Endometrial microvascular endothelial cells (primary cell): ENCODE data around the gene SPECC1L. TPM values are rescaled to one million over a fixed set of nuclear protein-coding genes. Genes with fewer than 3 reads are reported as not detected.
"Not testable (repeated sequence)": the region's sequence is repeated elsewhere in the genome, so short reads cannot be mapped to it uniquely, and the experiment has no call there.

Source experiments
- in situ Hi-C: cut with HindIII; loops from 2 replicates; pipeline ENCODE4 v1.10.0; 2017; ENCODE audit warnings: low sequenced_read_pairs, low pct_unique_long_range_greater_than_20kb; ENCODE audit errors: inconsistent ontology term
- total RNA-seq: library from RNA; depleted of rRNA; stranded (reverse); fragments of >200 nt; gene quantifications from one replicate; pipeline ENCODE4 v1.2.3, GENCODE V29; 2015; ENCODE audit errors: inconsistent ontology term

SPECC1L gene
- total RNA-seq, 1 donor from 2014 or later = 30.1 TPM

DNA sequence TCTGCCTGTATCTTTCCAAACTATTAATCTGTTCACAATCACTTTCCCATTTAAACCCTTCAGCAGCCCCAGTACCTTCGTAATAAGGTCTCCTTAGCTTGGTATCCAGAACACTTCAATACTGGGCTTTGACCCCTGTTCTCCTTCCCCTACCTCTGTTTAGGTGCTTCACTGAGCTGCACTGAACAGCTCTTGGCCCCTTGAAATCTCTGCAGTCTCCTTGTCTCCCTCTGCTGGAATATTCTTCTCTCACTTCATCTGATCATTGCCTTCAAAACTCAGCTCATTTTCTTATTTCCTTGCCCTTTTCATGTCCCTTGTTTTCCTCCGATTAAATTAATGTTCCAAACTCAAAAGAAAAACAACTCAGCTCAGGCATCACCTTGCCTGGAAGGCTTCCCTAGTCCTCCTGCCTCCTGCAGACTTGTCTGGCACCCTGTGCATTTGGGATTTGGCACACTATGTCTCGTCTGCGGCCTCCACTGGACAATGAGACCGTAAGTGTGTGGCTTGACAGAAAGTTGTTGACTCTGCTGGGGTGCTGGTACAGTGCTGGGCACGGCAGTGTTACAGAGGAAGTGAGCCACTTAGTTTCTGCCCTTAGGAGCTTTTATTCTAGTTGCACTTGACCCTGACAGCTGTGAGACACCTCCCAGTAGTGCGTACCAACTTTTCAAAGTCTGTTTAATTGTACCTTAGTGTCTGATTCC is 4.2 kb downstream of the SPECC1L start:
- in situ Hi-C loops = not testable (repeated sequence)

DNA sequence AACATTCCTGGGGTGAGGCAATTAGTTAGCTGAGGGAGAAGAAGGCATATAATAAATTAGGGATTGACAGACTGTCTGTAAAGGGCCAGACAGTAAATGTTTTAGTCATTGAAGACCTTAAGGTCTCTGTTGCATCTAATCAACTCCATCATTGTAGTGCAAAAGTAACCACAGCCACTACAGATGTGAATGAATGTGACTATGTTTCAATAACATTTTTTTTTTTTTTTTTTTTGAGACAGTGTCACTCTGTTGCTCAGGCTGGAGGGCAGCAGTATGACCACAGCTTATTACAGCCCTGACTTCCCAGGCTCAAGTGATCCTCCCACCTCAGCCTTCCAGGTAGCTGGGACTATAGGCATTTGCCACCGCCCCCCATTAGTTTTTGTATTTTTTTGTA is 9.7 kb downstream of the SPECC1L start:
- in situ Hi-C loops = not testable (repeated sequence)

DNA sequence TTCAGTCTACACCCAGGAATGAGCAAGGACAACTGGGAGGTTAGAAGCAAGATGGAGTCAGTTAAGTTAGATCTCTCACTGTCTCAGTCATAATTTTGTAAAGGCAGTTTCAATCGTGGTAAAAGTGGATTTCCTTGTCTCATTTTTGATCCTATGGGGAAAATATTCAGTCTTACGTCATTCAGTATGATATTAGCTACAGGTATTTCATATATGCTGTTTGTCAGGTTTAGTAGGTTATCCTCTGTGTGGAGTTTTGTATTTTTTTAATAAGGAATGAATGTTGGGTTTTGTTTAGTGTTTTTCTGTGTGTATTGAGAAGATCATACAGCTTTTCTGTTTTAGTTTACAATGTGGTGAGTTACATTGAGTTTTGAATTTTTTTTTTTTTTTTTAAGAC is 11.8 kb downstream of the SPECC1L start:
- in situ Hi-C loops = no loop called here

DNA sequence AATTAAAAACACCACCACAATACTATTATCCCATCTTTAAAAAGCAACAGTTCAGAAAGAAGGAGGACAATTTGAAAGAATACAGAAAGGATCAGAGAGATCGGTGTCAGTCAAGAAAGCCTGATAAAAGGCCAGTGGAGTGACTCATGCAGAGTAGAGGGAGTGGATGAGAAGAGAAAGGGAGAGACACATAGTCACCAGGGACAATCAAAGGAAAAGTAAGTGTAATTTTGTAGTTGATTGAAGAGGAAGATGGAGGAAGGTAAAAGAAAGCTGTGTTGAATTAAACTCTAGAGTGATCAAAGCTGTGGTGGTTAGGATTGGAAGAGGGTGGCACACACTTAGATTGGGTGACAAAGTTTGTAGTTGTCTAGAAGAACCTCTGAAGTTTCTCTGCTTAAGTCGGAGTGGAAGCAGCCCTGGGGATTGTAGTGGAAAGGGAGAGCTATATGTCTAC is 14.1 kb downstream of the SPECC1L start:
- in situ Hi-C loops = no loop called here

DNA sequence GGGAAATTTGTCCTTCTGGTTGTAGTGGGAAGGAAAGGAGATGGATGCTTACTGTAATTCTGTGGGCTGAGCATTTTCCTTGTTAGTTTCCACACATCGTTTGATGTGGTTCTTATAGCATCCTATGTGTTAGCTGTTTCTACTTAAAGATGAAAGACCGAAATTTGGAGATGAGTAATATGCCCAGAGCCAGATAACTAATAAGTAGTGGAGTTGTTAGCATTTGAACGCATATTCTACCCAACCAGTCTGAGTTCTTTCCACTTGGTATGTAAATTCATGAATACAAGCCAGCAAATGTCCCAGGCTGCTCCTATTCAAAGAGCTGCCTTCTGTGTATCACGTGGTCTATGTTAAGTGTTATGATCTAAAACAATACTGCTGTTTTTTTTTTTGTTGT is 14.6 kb downstream of the SPECC1L start:
- in situ Hi-C loops = no loop called here

DNA sequence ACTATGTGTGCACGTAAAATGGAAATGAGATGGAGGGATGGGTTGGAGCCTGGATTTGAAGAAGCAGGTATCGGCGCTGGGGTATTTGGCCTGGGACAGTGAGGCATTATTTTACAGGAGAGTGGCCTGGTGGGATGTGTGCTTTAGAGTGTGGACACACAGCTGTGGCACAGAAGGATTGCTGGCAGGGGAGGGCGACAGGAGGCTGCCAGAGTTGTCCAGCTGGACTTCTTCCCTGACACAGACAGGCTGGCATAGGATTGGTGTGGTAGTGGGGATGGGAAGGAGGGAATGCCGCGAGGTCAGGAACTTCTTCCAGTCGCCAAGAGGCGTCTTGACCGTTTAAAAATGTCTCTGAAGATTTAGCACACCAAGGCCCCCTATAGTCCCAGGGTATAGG is 16.6 kb downstream of the SPECC1L start:
- in situ Hi-C loops = not testable (repeated sequence)

DNA sequence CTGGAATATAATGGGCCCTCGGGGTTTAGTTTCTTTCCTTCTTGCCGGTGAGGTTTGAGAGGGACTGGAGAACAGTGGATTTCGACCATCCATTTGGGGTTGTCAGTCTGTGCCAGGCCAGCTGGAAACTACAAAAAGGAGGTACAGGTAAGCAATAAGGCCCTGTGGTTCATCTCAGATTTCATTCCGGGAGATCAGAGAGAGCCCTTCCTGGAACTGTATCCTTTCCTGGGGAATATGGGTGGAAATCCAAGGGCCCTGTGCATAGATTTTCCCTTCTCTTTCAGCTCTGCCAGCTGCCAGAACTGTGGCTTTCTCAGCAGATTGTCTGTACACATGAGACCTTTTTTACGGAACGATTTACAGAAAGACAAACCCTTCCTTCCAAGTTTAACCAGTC is 17.2 kb downstream of the SPECC1L start:
- in situ Hi-C loops = not testable (repeated sequence)

DNA sequence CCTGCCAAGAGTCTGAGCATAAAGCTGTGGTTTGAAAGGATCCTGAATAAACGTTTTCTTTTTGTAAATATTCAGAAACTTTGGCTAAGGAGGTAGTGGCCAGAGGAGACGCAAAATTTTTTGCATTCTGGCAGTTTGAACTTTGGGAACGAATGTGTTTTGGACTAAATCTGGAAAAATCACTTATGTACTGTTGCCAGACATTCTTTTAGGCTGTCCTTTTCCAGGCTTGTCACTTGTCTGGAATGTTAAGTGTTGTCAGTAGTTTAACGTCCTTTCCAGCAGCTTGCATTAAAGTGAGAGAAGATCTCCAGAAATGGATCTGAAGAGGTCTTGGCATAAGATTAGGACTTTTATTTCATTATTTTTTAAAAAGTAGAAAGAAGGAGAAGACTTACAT is 18.5 kb downstream of the SPECC1L start:
- in situ Hi-C loops = no loop called here

DNA sequence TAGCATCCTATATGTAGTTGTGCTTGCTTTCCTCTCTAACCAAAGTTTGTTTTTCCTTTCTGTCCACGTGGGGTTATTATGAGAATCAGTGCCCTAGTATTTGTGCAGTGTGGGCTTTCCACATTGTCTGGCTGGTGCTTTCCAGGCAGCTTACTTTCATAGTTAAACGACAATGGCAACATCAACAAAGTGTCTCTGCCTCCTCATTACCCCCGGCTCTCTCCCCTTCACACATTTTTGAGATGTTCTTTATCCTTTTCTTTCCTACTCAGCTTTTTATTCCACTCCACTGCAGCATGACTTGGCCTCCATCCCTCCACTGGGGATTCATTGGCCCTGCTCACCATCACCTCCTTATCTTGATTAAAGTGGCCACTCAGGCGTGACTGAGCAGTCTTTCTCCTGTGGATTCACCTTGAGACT is 19.1 kb downstream of the SPECC1L start:
- in situ Hi-C loops = no loop called here

DNA sequence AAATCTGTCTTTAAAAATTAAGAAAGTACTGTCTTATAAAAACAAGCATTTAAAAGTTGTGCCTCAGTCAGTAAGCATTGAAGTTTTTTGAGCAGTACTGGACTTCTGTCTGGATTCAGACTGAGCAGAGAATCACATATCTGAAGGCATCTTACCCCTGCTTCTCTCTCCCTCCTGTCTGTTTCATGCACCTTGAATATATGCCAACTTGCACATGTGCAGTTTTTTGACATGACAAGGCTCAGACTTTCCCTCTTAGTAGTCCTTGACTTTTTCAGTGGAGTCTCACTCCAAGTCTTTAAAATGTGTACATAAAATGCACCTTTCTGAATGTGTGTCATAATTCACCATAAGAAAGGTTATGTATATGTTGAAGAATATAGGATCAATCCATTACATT is 19.8 kb downstream of the SPECC1L start:
- in situ Hi-C loops = no loop called here

DNA sequence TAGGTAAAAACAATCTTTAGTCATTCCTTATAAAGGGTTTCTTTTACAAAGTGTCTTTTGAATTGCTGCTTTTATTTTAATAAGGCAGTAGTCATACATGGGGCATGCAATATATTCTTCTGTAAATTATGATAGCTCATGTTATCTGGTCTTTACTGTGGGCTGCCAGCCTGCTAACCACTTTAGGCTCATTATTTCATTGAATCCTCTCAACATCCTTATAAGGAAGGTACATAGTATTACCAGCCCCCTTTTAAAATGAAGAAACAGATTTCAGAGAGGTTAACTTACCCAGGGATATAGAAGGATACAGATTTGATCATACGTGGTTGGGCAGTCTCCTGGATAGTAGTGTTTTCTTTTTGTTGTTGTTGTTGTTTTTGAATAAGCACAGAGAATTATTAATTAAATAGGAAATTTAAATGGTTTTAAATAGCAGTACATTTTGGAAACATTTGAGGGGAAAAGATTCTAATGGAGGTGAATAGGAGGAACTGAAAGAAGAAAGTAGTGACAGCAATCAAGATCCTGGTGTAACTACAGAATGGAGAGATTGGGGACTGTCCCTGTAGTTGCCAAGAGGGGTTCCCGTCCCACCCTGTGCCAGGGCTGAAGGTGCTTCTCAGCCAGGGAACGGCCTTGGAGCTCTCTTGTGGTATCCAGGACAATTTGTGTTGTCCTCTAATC is 21.0 kb downstream of the SPECC1L start:
- in situ Hi-C loops = no loop called here

DNA sequence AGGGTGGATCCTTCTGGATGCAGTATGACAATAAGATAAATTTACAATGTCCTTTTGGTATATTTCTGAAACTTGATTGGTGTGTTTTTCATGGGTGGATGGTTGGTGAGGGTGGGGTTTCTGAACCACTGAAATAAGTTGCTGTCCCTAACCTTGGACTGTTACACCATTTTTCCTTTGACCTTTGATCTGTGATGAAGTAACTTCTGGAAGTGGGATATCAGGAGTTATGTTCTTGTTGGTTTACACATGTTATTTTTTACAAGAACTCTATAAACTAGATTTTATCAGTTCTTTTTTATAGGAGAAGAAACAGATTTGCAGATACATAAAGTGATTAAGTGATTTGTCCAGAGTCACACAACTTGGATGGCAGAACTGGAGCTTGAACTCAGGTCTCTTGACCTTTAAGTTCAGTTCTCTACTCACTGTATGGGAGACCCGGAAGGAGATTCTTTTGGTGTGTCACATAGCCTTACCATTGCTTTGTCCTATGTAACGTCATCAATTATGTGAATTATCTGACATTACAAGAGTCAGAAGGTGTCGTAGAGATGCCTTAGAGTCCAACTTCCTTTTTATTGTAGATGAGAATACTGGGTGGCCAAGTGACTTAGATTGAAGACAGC is 21.7 kb downstream of the SPECC1L start:
- in situ Hi-C loops = not testable (repeated sequence)

DNA sequence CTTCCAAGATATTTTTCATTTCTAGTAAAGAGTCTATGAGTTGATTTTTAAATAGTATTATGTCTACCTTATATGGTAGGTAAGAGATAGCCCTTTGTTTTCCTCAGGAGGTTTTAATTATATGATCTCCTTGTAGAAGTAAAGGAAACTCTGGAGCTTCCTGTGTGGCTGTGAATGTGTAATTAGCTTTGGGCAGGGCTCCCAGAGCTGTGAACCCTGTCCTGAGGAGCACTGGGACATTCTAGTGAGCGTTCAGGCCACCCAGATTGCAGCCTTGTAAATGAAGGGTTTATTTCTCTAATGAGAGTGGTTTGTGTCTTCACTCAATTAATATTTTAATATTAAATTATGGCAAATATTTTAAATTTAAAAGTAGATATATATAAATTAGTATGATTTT is 24.3 kb downstream of the SPECC1L start:
- in situ Hi-C loops = not testable (repeated sequence)

DNA sequence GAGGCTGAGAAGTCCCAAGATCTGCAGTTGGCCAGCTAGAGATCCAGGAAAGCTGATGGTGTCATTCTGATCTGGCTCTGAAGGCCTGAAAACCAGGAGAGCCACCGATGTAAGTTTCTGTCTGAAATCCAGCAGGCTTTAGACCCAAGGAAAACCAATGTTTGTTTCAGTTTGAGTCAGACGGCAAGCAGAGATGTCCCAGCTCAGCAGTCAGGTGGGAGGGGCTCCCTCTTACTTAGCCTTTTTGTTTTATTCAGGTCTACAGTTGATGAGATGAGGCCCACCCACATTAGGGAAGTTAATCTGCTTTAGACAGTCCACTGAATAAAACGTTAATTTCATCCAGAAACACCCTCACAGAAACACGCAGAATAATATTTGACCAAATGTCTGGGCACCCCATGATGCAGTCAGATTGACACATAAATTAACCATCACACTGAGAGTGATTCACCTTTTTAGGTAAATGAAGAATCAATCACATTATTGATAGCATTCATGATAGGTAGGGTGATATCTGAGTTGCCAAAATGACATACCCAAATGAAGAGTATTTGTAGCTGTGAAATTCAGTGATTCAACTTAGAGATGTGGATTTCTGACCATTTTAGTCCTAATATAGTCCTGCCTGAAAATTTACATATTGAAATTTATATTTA is 28.0 kb downstream of the SPECC1L start:
- in situ Hi-C loops = not testable (repeated sequence)

DNA sequence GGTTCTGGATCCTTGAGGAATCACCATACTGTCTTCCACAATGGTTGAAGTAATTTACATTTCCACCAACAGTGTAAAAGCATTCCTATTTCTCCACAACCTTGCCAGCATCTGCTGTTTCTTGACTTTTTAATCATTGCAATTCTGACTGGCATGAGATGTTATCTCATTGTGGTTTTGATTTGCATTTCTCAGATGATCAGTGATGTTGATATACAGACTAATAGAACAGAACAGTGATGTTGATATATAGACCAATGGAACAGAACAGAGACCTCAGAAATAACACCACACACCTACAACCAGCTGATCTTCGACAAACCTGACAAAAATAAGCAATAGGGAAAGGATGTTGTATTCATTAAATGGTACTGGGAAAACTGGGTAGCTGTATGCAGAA is 29.9 kb downstream of the SPECC1L start:
- in situ Hi-C loops = not testable (repeated sequence)

DNA sequence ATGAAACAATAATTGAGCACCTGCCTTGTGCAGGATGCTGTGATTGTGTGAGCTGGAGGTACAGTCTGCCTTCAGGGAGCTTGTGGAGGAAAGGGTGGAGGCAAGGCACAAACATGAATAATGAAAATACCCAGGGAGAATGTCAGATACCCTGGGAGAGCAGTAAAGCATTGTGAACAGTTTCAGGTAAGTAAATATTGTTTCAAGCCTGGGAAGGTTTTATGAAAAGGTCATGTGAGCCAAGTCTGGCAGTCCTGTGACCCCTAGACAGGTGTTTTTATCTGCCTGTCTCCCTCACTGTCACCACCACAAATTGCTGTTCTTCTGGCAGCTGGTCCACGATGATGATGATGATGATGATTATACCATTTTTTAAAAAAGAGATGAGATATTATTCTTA is 32.0 kb downstream of the SPECC1L start:
- in situ Hi-C loops = no loop called here

DNA sequence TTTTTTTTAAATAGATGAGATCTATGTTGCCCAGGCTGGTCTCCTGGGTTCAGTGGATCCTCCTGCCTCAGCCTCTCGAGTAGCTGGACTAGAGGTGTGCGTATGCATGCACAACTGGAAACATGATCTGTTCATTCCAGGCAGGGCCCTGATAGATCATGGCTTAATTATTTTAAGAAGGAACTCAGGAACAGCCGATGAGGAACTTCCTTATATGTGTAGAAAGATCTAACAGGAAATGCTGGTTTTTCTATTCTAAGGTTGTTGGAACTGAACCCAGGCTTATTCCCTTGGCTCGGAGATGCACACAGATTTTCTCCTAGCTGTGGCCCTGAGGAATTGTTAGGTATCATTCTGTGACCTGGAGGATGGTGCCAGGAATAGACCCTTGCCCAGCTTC is 32.4 kb downstream of the SPECC1L start:
- in situ Hi-C loops = no loop called here

DNA sequence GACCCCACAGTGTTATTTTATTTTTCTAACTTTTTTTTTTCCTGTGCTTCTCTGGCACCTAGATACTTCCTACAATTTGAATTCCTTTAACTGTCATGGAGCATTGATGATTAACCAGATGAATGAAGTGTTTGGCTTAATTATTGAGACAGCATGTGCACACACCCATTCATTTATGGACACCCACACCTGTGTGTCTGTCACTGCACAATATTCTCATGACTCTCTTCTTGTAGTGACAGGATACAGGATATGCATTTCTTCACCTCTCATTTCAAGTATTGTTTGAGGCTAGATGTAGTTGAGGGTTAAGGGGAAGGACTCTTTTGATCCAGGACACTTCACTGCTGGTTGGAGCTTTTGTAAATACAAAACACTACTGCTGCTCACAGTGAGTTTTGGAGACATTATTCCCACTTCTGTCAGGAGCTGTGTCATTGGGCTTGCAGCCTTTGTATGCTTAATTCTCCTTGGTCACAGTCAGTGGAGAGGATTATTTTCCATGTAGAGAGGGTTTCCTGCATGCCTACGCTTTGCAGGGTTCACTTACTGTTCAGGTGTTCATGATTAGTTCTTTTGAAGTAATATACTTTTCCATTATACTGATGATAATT is 33.5 kb downstream of the SPECC1L start:
- in situ Hi-C loops = no loop called here

DNA sequence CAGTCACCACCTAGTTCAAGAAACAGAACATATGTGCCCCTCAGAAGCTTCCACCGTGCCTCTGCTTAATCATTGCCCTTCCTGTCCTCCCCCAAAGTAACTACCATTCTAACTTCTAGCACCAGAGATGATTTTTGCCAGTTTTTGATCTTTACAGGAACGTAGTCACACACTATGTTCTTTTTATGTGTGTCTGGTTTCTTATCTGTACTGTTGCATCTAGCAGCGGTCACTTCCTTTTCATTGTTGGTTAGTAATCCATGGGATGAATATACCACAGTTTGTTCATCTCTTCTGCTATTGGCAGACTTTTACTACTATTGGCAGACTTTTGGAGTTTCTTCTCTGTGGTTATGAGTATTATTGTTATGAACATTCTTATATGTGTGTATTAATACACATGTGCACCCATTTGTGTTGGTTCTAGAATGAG is 34.6 kb downstream of the SPECC1L start:
- in situ Hi-C loops = no loop called here
